ENCODE data around the gene ZRANB3.
A peak's percentile ranks its signal among the peaks of the same experiment; 100 is the strongest.
"Not testable (repeated sequence)": the region's sequence is repeated elsewhere in the genome, so short reads cannot be mapped to it uniquely, and the experiment has no call there.

ZRANB3 gene

GRCh38 chr2:135530313-135531230, at the start of gene ZRANB3:
Gene ZRANB3 (minus strand): TSS chr2:135531218.
- DNase-seq: peak; percentile 93

GRCh38 chr2:135573620-135574019, 42.6 kb upstream of the ZRANB3 start:
- DNase-seq: no peak

GRCh38 chr2:135570884-135571283, 39.9 kb upstream of the ZRANB3 start:
- no peak for DNase-seq

GRCh38 chr2:135563793-135564192, 32.8 kb upstream of the ZRANB3 start:
- no peak for DNase-seq

- DNase-seq: no peak
Measured at GRCh38 chr2:135561925-135562324, 30.9 kb upstream of the ZRANB3 start.

- no peak for DNase-seq
Measured at GRCh38 chr2:135557530-135557929, 26.5 kb upstream of the ZRANB3 start.

GRCh38 chr2:135555311-135555710, 24.3 kb upstream of the ZRANB3 start:
- DNase-seq: no peak

GRCh38 chr2:135552887-135553286, 21.9 kb upstream of the ZRANB3 start:
- DNase-seq: no peak

GRCh38 chr2:135551356-135551755, 20.3 kb upstream of the ZRANB3 start:
- DNase-seq: no peak

GRCh38 chr2:135547311-135547710, 16.3 kb upstream of the ZRANB3 start:
- DNase-seq: no peak

- DNase-seq: no peak
Measured at GRCh38 chr2:135546436-135546835, 15.4 kb upstream of the ZRANB3 start.

GRCh38 chr2:135533545-135533944, 2.5 kb upstream of the ZRANB3 start:
- not testable (repeated sequence) for DNase-seq

GRCh38 chr2:135532581-135532980, 1.6 kb upstream of the ZRANB3 start:
- DNase-seq: no peak

GRCh38 chr2:135531231-135532197, 496 bp upstream of the ZRANB3 start, which contains the start of gene R3HDM1:
Gene R3HDM1 (plus strand): TSS chr2:135531484. CDS start chr2:135604846, 73,362 bp downstream.
- DNase-seq: peak; percentile 95

GRCh38 chr2:135528006-135528405, 3.0 kb downstream of the ZRANB3 start:
- DNase-seq: no peak

- DNase-seq: no peak
Measured at GRCh38 chr2:135525786-135526185, 5.2 kb downstream of the ZRANB3 start.

- DNase-seq: peak; percentile 1
Measured at GRCh38 chr2:135512099-135512498, 18.9 kb downstream of the ZRANB3 start.

- no peak for DNase-seq
Measured at GRCh38 chr2:135510577-135510976, 20.4 kb downstream of the ZRANB3 start.

GRCh38 chr2:135504811-135505210, 26.2 kb downstream of the ZRANB3 start:
- DNase-seq: no peak

GRCh38 chr2:135498588-135498987, 32.4 kb downstream of the ZRANB3 start:
- peak; percentile 0 for DNase-seq

GRCh38 chr2:135494917-135495316, 36.1 kb downstream of the ZRANB3 start:
- no peak for DNase-seq

GRCh38 chr2:135494503-135494902, 36.5 kb downstream of the ZRANB3 start:
- DNase-seq: no peak

- DNase-seq: no peak
Measured at GRCh38 chr2:135490376-135490775, 40.6 kb downstream of the ZRANB3 start.

All from DMS53 (cell line).